Peyer's patch (tissue), 4 donors: ENCODE results near the gene GPC6. TPM values are rescaled to one million over a fixed set of nuclear protein-coding genes. Genes with fewer than 3 reads are reported as not detected.

ENCODE experiments used
- DNase-seq, 3 donors: peaks; one replicate each; pipeline ENCODE4 v3.0.0-alpha.2; 2017 to 2019
- H3K27ac ChIP-seq, 4 donors: fragments of 200-600 bp; sonication (generic); one replicate each; pipeline ENCODE4 v1.5.1; 2016 to 2019
- H3K27me3 ChIP-seq, 2 donors: fragments of 200-600 bp; sonication (generic); one replicate each; pipeline ENCODE4 v1.5.1; 2019
- H3K36me3 ChIP-seq, 3 donors: fragments of 200-600 bp; sonication (generic); one replicate each; pipeline ENCODE4 v1.5.1; 2016 to 2019
- H3K4me1 ChIP-seq, 4 donors: fragments of 200-600 bp; sonication (generic); one replicate each; pipeline ENCODE4 v1.5.1; 2016 to 2019
- H3K4me3 ChIP-seq, 4 donors: fragments of 200-600 bp; sonication (generic); 1 replicate in 3 of 4; 2 replicates in 1 of 4; pipeline ENCODE4 v1.5.1; 2016 to 2019; ENCODE audit warnings: mild to moderate bottlenecking in 1 of 4
- H3K9me3 ChIP-seq, 4 donors: fragments of 200-600 bp; sonication (generic); one replicate each; pipeline ENCODE4 v1.5.1; 2016 to 2019; ENCODE audit warnings: mild to moderate bottlenecking in 1 of 4
- POLR2A ChIP-seq, 2 donors: fragments of 450-650 bp; IDR thresholded peaks; one replicate each; pipeline ENCODE4 v1.5.1; 2017; ENCODE audit warnings: antibody characterized with exemption in 2 of 2, mild to moderate bottlenecking in 2 of 2, moderate library complexity in 2 of 2
- total RNA-seq, 4 donors: library from RNA; depleted of rRNA; stranded (reverse); fragments of >200 nt; gene quantifications; one replicate each; pipeline ENCODE4 v1.1.0, GENCODE V29; 2016
- TF ChIP-seq, protein P1 (sequence below), 6 experiments: fragments of 450-650 bp in 4 of 6; fragments of 200-600 bp in 2 of 6; sonication (generic) in 1 of 6; IDR thresholded peaks; one replicate each; pipeline ENCODE4 v1.5.1; 2017 to 2019; ENCODE audit warnings: antibody characterized with exemption in 6 of 6, mild to moderate bottlenecking in 3 of 6, moderate library complexity in 1 of 6

Gene GPC6
- total RNA-seq, 4 donors from 2014 or later = 1.6 to 13.2 (median 2.6) TPM

DNA sequence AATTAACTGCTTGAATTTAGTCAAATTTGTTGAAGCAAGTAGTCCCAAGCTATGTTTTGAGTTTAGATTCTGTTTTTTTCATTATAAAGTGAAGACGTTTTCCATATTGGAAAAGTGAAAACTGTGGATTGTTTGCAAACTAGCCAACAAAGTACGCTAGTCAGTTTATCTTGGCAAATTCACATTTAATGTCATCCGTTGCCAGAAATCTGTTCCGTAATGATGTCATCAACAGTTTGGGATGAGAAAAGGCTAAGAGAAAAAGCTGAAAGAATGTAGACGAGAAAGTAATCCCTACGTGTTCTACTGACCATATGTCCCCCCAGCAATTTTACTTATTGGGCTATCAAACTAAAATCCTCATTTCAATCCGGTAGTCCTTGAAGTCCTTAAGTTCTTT is 419.6 kb downstream of the GPC6 start:
- Histone ChIP-seq H3K9me3 (no peaks in the 10 kb centered on the region), H3K27me3 (no peaks in the 10 kb centered on the region), H3K27ac (no peak overlapping the region), H3K4me1 (no peaks in the 10 kb centered on the region), H3K36me3 (no peaks in the 10 kb centered on the region), H3K4me3 (no peak overlapping the region)
- TF ChIP-seq, protein P1, sequence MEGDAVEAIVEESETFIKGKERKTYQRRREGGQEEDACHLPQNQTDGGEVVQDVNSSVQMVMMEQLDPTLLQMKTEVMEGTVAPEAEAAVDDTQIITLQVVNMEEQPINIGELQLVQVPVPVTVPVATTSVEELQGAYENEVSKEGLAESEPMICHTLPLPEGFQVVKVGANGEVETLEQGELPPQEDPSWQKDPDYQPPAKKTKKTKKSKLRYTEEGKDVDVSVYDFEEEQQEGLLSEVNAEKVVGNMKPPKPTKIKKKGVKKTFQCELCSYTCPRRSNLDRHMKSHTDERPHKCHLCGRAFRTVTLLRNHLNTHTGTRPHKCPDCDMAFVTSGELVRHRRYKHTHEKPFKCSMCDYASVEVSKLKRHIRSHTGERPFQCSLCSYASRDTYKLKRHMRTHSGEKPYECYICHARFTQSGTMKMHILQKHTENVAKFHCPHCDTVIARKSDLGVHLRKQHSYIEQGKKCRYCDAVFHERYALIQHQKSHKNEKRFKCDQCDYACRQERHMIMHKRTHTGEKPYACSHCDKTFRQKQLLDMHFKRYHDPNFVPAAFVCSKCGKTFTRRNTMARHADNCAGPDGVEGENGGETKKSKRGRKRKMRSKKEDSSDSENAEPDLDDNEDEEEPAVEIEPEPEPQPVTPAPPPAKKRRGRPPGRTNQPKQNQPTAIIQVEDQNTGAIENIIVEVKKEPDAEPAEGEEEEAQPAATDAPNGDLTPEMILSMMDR (IDR thresholded peaks at IDR 0.05) = no peak
- no peak for TF ChIP-seq POLR2A (IDR thresholded peaks at IDR 0.05)
- DNase-seq = no peak

DNA sequence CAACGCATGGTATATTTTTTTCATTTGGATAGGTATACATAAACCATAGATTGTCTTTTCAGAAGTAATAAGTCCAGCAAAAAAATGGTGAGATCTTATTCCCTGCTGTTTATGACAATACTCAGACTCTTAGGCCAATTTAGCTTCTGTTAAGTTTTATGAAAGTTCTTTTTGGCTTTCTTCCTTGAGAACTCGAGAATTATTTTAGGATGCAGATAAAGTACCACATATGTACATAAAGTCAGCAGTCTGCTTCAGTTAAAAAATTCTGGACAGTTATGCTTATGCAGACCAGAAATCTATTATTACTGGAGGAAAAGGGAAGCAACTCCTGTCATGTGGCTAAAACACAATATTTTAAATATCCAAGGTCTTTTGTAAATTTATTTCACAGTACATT is 422.9 kb downstream of the GPC6 start:
- no peak for TF ChIP-seq POLR2A (IDR thresholded peaks at IDR 0.05)
- TF ChIP-seq, protein P1 (IDR thresholded peaks at IDR 0.05) = no peak
- Histone ChIP-seq H3K4me1 (no peaks in the 10 kb centered on the region), H3K9me3 (no peaks in the 10 kb centered on the region), H3K27ac (no peak overlapping the region), H3K27me3 (no peaks in the 10 kb centered on the region), H3K36me3 (no peaks in the 10 kb centered on the region), H3K4me3 (no peak overlapping the region)
- DNase-seq = no peak

DNA sequence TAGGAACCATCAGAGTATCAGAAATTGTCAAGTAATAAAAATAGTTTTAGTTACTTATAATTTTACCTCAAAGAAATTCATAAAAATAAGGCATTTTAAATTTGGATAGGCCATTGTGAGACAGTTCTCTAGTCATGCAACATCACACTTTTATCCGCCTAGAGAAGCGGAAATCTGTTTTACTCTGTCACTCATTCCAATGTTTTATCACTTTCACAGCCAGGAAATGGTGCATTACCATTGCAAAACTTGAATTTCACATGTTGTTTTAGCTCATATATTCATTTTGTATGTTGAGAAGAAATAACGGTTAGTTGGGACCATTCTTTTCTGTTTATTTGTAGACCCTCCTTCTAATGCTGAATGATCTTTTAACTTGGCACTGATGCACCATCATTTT is 427.2 kb downstream of the GPC6 start:
- no peak for DNase-seq
- H3K27ac ChIP-seq = no peak overlapping the region
- H3K4me1 ChIP-seq = no peaks in the 10 kb centered on the region
- H3K4me3 ChIP-seq = no peak overlapping the region
- H3K9me3 ChIP-seq = no peaks in the 10 kb centered on the region
- no peaks in the 10 kb centered on the region for H3K27me3 ChIP-seq
- no peaks in the 10 kb centered on the region for H3K36me3 ChIP-seq
- TF ChIP-seq, protein P1 (IDR thresholded peaks at IDR 0.05) = no peak
- no peak for TF ChIP-seq POLR2A (IDR thresholded peaks at IDR 0.05)

DNA sequence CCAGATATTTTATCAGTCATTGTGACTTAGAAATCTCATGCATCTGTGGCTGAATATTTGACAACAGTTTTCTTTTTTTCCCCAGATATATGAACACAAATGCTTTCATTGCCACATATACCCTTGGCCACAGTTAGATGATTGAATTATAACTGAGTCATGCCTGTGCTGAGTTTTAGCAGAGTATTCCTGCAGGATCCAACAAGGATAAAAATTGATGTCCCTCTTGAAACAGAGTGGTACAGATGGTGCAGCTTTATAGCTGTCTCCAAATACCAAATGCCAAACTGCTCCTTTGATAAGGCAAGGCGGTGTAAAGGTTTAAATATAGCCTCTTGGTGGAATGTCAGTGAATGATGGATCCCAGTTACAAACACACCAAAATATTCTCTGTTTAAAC is 428.5 kb downstream of the GPC6 start:
- DNase-seq = no peak
- Histone ChIP-seq H3K36me3 (no peaks in the 10 kb centered on the region), H3K27ac (no peak overlapping the region), H3K27me3 (no peaks in the 10 kb centered on the region), H3K4me1 (no peaks in the 10 kb centered on the region), H3K4me3 (no peak overlapping the region), H3K9me3 (no peaks in the 10 kb centered on the region)
- TF ChIP-seq POLR2A (IDR thresholded peaks at IDR 0.05) = no peak
- TF ChIP-seq, protein P1 (IDR thresholded peaks at IDR 0.05) = no peak

DNA sequence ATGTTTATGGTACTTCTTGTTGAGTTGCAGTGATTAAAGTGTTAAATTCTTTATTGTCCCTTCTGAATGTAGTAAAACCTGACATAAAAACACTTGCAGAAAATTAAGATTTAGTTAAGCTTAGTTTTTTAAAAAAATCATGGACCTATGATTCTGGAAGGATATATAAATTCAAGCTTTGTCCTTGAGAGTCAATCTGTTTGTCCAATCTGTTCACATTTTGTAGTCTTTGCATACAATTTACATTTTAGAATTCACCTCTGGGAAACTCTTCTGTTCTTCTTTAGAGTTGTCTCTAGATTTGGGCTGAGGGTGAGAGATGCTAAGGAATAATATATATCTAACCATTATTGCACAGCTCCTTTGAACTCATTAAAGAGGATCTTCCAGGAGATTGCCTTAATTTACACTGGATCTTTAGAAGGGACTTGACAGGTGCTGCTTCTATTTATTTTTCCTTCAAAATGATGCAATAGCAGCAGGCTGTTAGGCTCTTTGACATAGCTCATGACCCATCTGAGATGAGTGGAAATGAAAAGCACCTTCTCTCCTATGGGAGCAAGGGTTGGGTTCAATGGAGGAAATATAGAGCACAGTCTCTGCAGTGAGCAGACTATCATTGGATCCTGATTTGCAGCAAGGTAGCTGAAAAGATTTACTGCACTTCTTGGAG is 433.9 kb downstream of the GPC6 start:
- H3K36me3 ChIP-seq = no peaks in the 10 kb centered on the region
- no peaks in the 10 kb centered on the region for H3K27me3 ChIP-seq
- no peak for DNase-seq
- no peaks in the 10 kb centered on the region for H3K9me3 ChIP-seq
- H3K4me3 ChIP-seq = no peak overlapping the region
- no peak overlapping the region for H3K27ac ChIP-seq
- H3K4me1 ChIP-seq = no peaks in the 10 kb centered on the region
- TF ChIP-seq, protein P1 (IDR thresholded peaks at IDR 0.05) = no peak
- TF ChIP-seq POLR2A (IDR thresholded peaks at IDR 0.05) = no peak

DNA sequence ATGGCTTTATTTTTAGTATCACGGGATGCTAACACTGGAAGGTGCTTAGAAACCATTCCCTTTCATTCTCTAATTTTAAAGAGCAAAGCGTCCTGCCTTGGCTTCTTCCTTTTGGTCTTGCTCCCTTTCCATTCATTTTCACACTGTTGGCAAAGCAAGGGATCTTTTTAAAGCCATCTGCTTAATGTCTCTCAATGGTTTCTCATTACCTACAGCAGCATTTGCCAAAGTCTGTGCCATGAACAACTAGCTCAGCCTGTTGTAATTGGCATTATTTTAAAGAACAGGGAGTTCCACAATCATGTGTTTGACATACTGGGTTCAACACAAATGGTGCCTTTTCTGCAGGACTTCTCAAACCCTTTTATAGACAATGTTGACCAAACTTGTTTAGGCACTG is 444.3 kb downstream of the GPC6 start:
- no peaks in the 10 kb centered on the region for H3K9me3 ChIP-seq
- TF ChIP-seq, protein P1 (IDR thresholded peaks at IDR 0.05) = no peak
- no peak for TF ChIP-seq POLR2A (IDR thresholded peaks at IDR 0.05)
- no peak overlapping the region for H3K4me3 ChIP-seq
- H3K36me3 ChIP-seq = no peaks in the 10 kb centered on the region
- no peak for DNase-seq
- no peaks in the 10 kb centered on the region for H3K27me3 ChIP-seq
- H3K27ac ChIP-seq = no peak overlapping the region
- H3K4me1 ChIP-seq = no peaks in the 10 kb centered on the region
